ENCODE results near the gene HINT2.

DNA sequence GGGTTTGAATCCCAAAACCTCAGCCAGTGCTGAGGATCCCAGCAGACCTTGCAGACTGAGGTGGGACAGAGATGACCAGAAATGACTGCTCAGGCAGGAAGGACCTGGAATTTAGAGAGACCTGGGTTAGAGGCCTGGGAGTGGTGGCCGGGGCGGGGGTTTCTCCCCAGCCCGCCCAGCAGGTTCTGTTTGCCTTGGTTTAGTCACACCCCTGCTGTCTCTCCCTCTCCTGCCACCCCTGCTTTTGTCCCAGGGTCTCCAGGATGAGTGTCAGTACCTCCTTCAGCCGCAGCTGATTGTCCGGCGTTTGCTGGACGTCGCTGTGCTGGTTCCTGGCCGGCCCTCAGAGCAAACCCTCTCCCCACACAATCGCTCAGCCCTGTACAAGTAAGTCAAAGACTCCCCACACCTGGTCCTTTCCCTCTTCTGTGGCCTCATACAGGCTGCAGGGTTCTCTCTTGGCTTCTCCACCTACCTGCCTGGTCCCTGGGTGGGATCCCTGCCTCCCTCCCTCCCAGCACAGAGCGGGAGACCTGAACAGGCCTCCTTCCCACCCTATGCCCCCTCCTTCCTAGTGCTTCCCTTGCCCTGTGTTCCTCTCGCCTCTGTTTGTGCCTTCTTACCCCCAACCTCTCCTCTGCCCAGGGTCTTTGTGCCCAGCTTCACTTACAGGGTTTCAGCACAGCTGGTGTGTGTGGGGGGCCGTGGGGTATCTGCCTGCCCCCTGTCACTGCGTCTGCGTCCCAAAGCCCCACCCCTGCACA lies 26.2 kb upstream of the HINT2 start:
- TF ChIP-seq CTCF (IDR thresholded peaks at IDR 0.05) (no peak), EP300 (IDR thresholded peaks at IDR 0.05) (no peak), POLR2AphosphoS5 (IDR thresholded peaks at IDR 0.05) (no peak)

Data from upper lobe of left lung (tissue), 4 donors.